GM12892 (cell line): ENCODE results near the gene MIER2.

Experiments used
- POLR2A ChIP-seq: IDR thresholded peaks from 2 replicates; pipeline ENCODE4 v1.6.1; 2011; ENCODE audit warnings: low read depth, low read length, control low read depth
- POLR2AphosphoS5 ChIP-seq: IDR thresholded peaks from 2 replicates; pipeline ENCODE4 v1.6.1; 2011; ENCODE audit warnings: low read depth, low read length, control low read depth
- TAF1 ChIP-seq: IDR thresholded peaks from 2 replicates; pipeline ENCODE4 v1.6.1; 2011; ENCODE audit warnings: low read depth, mild to moderate bottlenecking, control low read depth, low read length, borderline replicate concordance

GRCh38 chr19:343941-344624, 513 bp downstream of the MIER2 start:
- TF ChIP-seq POLR2A: no peak
- no peak for TF ChIP-seq POLR2AphosphoS5
- TF ChIP-seq TAF1: no peak
